HT1080 (cell line): Measurements from ENCODE around the gene DDX11. TPM values are rescaled to one million over a fixed set of nuclear protein-coding genes. Genes with fewer than 3 reads are reported as not detected.
"Not testable (repeated sequence)": the region's sequence is repeated elsewhere in the genome, so short reads cannot be mapped to it uniquely, and the experiment has no call there.

Experiments
- DNase-seq: peaks from one replicate; pipeline ENCODE4 v3.0.0-alpha.2; 2015; ENCODE audit warnings: low read depth
- polyA plus RNA-seq, 2 experiments: library from polyadenylated mRNA; depleted of rRNA; stranded (reverse); fragments of >200 nt; gene quantifications; 2 replicates each; pipeline ENCODE4 v1.2.3, GENCODE V29; 2015
- total RNA-seq: library from RNA; depleted of rRNA; stranded (reverse); fragments of >200 nt; shearing (Covaris generic); gene quantifications from 2 replicates; pipeline ENCODE4 v1.2.3, GENCODE V29; 2014; rRNA removed

DDX11 gene
- 38.2 and 41.1 TPM in 2 replicates for total RNA-seq
- 19.0 and 20.6 TPM in 2 replicates for polyA plus RNA-seq (2015; cell fraction: cytosol; rRNA removed)
- 186 and 190 TPM in 2 replicates for polyA plus RNA-seq (2015; cell fraction: nucleus; rRNA removed)

GRCh38 chr12:31073527-31074332 lies at the start of gene DDX11:
TSS of gene DDX11 (plus strand) at chr12:31073860. CDS start at chr12:31078394, 4,534 bp downstream.
- DNase-seq = peak; percentile 93

GRCh38 chr12:31026202-31026601 lies 47.5 kb upstream of the DDX11 start:
- no peak for DNase-seq

- DNase-seq = not testable (repeated sequence)
Measured at GRCh38 chr12:31027006-31027405, 46.7 kb upstream of the DDX11 start.

GRCh38 chr12:31029468-31029867 lies 44.2 kb upstream of the DDX11 start:
- DNase-seq = no peak

- no peak for DNase-seq
Measured at GRCh38 chr12:31029916-31030562, 43.6 kb upstream of the DDX11 start.

- DNase-seq = no peak
Measured at GRCh38 chr12:31031951-31032335, 41.7 kb upstream of the DDX11 start.

GRCh38 chr12:31033146-31033545 lies 40.5 kb upstream of the DDX11 start:
- no peak for DNase-seq

GRCh38 chr12:31033681-31034080 lies 40.0 kb upstream of the DDX11 start:
- no peak for DNase-seq

GRCh38 chr12:31034372-31034771 lies 39.3 kb upstream of the DDX11 start:
- DNase-seq = no peak

GRCh38 chr12:31035226-31035625 lies 38.4 kb upstream of the DDX11 start:
- DNase-seq = peak; percentile 41

- DNase-seq = no peak
Measured at GRCh38 chr12:31035967-31036665, 37.5 kb upstream of the DDX11 start.

GRCh38 chr12:31037028-31037427 lies 36.6 kb upstream of the DDX11 start:
- DNase-seq = no peak

- no peak for DNase-seq
Measured at GRCh38 chr12:31037931-31038330, 35.7 kb upstream of the DDX11 start.

GRCh38 chr12:31041033-31041564 lies 32.6 kb upstream of the DDX11 start:
- DNase-seq = no peak

- not testable (repeated sequence) for DNase-seq
Measured at GRCh38 chr12:31050143-31050542, 23.5 kb upstream of the DDX11 start.

- DNase-seq = peak; percentile 21
Measured at GRCh38 chr12:31050548-31050947, 23.1 kb upstream of the DDX11 start.

GRCh38 chr12:31051692-31052091 lies 22.0 kb upstream of the DDX11 start:
- DNase-seq = not testable (repeated sequence)

GRCh38 chr12:31052121-31052520 lies 21.5 kb upstream of the DDX11 start:
- DNase-seq = not testable (repeated sequence)

- peak; percentile 88 for DNase-seq
Measured at GRCh38 chr12:31052666-31053439, 20.8 kb upstream of the DDX11 start.

GRCh38 chr12:31053944-31054343 lies 19.7 kb upstream of the DDX11 start:
- not testable (repeated sequence) for DNase-seq

- DNase-seq = no peak
Measured at GRCh38 chr12:31057671-31058070, 16.0 kb upstream of the DDX11 start.
